K562 (cell line): ENCODE data around the gene ZNF408. TPM values are rescaled to one million over a fixed set of nuclear protein-coding genes. Genes with fewer than 3 reads are reported as not detected.

Source experiments
- CHCHD3 ChIP-seq: fragments of 250-450 bp; sonication (Bioruptor Pico); IDR thresholded peaks from 2 replicates; pipeline ENCODE4 v2.1.2; 2022; ENCODE audit warnings: mild to moderate bottlenecking
- MAFG ChIP-seq: fragments of 450-650 bp; conservative IDR thresholded peaks from 2 replicates; pipeline ENCODE4 v1.6.1; 2016; ENCODE audit warnings: missing genetic modification characterization, missing compliant biosample characterization
- MXI1 ChIP-seq: IDR thresholded peaks from 2 replicates; pipeline ENCODE4 v1.6.1; 2011; ENCODE audit warnings: low read depth, mild to moderate bottlenecking, improper control_type of control experiment, low read length
- TEAD1 ChIP-seq, 2 experiments: fragments of 450-650 bp in 1 of 2; sonication (generic) in 1 of 2; formaldehyde crosslinking; IDR thresholded peaks; 2 replicates each; pipeline versions ENCODE4 v1.4.0 to v1.8.0; 2020 to 2022; ENCODE audit warnings: mild to moderate bottlenecking in 2 of 2, missing genetic modification reagents in 1 of 2
- polyA plus RNA-seq, 8 experiments: library from polyadenylated mRNA; depleted of rRNA in 4 of 8; stranded (reverse) in 5 of 8; unstranded in 3 of 8; fragments of >200 nt; fragmentation: Nextera tagmentation in 2 of 8; fragmentation: Illumina TruSeq in 1 of 8; extraction: Ambion mirVana in 2 of 8; extraction: Trizol in 1 of 8; gene quantifications; 2 replicates each; pipeline versions ENCODE4 v1.2.1 to v1.2.3, GENCODE V29; 2011 to 2014; ENCODE audit warnings: inconsistent platforms in 1 of 8, missing spikeins in 1 of 8
- total RNA-seq, 7 experiments: library from RNA; depleted of rRNA in 6 of 7; stranded (reverse); fragments of >200 nt in 6 of 7; fragmentation: Illumina TruSeq in 2 of 7; extraction: Trizol in 2 of 7; gene quantifications; 2 replicates each; pipeline versions ENCODE4 v1.2.1 to v1.2.3, GENCODE V29; 2011 to 2021; ENCODE audit warnings: low replicate concordance in 1 of 7
- TF ChIP-seq, protein P1 (sequence below): sonication (generic); formaldehyde crosslinking; IDR thresholded peaks from 2 replicates; pipeline ENCODE4 v1.8.0; 2023; ENCODE audit warnings: missing genetic modification reagents, mild to moderate bottlenecking, borderline replicate concordance
- TF ChIP-seq, protein P2 (sequence below): fragments of 250-450 bp; sonication (Bioruptor Pico); IDR thresholded peaks from 2 replicates; pipeline ENCODE4 v1.8.0; 2022; ENCODE audit warnings: inconsistent platforms, mild to moderate bottlenecking, moderate library complexity, borderline replicate concordance
- TF ChIP-seq, protein P3 (sequence below): fragments of 450-650 bp; IDR thresholded peaks from 2 replicates; pipeline ENCODE4 v1.6.1; 2016; ENCODE audit warnings: mild to moderate bottlenecking, moderate library complexity

Gene ZNF408
- total and polyA plus RNA-seq, 9 of the 15 experiments (the other 6 are each of a cell fraction or from before 2014, with no cell fraction given) = 0.15 to 18.4 (median 7.4) TPM

DNA sequence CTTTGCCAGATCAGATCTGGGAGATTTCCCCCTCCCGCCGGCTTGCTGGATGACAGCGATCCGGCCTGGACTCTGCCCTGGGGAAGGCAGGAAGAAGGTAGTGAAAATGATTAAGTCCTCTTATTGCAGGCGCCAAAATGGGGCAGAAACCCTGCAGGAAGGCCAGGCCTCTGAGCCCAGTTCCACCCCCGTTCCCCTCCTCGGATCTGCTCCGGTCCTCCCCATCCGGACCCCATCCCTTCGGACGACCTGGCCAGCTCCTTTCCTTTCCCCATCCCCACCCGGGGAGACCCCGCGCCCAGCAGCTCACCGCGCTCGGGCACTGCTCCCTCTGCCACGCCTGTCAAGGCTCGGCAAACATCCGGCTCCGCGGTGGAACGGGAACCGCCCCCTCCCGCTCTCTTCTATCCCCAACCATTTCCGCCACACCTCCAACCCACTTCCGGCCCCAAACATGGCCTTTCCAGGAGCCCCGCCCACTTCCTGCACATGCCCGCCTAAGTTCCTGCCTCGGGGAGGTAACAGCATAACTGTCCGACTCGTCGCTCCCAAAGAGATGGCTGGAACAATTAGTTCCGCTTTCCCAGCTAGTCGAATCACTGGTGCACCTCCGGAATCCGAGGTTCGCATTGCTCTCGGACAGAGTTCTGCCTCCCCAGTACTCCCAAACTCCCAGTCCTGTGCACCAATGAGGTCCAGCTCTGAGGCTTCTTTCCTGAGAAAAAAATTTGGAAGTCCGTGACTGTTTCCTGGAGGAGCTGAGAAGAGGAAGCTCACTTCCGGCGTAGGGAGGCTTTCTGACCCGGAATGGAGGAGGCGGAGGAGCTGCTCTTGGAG is at the start of gene ZNF408, which contains the start of gene ARHGAP1 (continued):
- TF ChIP-seq, protein P1, sequence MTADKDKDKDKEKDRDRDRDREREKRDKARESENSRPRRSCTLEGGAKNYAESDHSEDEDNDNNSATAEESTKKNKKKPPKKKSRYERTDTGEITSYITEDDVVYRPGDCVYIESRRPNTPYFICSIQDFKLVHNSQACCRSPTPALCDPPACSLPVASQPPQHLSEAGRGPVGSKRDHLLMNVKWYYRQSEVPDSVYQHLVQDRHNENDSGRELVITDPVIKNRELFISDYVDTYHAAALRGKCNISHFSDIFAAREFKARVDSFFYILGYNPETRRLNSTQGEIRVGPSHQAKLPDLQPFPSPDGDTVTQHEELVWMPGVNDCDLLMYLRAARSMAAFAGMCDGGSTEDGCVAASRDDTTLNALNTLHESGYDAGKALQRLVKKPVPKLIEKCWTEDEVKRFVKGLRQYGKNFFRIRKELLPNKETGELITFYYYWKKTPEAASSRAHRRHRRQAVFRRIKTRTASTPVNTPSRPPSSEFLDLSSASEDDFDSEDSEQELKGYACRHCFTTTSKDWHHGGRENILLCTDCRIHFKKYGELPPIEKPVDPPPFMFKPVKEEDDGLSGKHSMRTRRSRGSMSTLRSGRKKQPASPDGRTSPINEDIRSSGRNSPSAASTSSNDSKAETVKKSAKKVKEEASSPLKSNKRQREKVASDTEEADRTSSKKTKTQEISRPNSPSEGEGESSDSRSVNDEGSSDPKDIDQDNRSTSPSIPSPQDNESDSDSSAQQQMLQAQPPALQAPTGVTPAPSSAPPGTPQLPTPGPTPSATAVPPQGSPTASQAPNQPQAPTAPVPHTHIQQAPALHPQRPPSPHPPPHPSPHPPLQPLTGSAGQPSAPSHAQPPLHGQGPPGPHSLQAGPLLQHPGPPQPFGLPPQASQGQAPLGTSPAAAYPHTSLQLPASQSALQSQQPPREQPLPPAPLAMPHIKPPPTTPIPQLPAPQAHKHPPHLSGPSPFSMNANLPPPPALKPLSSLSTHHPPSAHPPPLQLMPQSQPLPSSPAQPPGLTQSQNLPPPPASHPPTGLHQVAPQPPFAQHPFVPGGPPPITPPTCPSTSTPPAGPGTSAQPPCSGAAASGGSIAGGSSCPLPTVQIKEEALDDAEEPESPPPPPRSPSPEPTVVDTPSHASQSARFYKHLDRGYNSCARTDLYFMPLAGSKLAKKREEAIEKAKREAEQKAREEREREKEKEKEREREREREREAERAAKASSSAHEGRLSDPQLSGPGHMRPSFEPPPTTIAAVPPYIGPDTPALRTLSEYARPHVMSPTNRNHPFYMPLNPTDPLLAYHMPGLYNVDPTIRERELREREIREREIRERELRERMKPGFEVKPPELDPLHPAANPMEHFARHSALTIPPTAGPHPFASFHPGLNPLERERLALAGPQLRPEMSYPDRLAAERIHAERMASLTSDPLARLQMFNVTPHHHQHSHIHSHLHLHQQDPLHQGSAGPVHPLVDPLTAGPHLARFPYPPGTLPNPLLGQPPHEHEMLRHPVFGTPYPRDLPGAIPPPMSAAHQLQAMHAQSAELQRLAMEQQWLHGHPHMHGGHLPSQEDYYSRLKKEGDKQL (CRISPR knock-in tag) = no peak
- TF ChIP-seq, protein P2, sequence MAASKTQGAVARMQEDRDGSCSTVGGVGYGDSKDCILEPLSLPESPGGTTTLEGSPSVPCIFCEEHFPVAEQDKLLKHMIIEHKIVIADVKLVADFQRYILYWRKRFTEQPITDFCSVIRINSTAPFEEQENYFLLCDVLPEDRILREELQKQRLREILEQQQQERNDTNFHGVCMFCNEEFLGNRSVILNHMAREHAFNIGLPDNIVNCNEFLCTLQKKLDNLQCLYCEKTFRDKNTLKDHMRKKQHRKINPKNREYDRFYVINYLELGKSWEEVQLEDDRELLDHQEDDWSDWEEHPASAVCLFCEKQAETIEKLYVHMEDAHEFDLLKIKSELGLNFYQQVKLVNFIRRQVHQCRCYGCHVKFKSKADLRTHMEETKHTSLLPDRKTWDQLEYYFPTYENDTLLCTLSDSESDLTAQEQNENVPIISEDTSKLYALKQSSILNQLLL (CRISPR knock-in tag) = no peak
- TF ChIP-seq CHCHD3 (CRISPR knock-in tag) = no peak
- peak; percentile 90; the same call in 1 of the 2 replicates for TF ChIP-seq MXI1
- TF ChIP-seq TEAD1 (CRISPR knock-in tag; IDR thresholded peaks at IDR 0.05) = peak; percentile 87 to 94
- TF ChIP-seq MAFG (tag) = no peak
- TF ChIP-seq, protein P3, sequence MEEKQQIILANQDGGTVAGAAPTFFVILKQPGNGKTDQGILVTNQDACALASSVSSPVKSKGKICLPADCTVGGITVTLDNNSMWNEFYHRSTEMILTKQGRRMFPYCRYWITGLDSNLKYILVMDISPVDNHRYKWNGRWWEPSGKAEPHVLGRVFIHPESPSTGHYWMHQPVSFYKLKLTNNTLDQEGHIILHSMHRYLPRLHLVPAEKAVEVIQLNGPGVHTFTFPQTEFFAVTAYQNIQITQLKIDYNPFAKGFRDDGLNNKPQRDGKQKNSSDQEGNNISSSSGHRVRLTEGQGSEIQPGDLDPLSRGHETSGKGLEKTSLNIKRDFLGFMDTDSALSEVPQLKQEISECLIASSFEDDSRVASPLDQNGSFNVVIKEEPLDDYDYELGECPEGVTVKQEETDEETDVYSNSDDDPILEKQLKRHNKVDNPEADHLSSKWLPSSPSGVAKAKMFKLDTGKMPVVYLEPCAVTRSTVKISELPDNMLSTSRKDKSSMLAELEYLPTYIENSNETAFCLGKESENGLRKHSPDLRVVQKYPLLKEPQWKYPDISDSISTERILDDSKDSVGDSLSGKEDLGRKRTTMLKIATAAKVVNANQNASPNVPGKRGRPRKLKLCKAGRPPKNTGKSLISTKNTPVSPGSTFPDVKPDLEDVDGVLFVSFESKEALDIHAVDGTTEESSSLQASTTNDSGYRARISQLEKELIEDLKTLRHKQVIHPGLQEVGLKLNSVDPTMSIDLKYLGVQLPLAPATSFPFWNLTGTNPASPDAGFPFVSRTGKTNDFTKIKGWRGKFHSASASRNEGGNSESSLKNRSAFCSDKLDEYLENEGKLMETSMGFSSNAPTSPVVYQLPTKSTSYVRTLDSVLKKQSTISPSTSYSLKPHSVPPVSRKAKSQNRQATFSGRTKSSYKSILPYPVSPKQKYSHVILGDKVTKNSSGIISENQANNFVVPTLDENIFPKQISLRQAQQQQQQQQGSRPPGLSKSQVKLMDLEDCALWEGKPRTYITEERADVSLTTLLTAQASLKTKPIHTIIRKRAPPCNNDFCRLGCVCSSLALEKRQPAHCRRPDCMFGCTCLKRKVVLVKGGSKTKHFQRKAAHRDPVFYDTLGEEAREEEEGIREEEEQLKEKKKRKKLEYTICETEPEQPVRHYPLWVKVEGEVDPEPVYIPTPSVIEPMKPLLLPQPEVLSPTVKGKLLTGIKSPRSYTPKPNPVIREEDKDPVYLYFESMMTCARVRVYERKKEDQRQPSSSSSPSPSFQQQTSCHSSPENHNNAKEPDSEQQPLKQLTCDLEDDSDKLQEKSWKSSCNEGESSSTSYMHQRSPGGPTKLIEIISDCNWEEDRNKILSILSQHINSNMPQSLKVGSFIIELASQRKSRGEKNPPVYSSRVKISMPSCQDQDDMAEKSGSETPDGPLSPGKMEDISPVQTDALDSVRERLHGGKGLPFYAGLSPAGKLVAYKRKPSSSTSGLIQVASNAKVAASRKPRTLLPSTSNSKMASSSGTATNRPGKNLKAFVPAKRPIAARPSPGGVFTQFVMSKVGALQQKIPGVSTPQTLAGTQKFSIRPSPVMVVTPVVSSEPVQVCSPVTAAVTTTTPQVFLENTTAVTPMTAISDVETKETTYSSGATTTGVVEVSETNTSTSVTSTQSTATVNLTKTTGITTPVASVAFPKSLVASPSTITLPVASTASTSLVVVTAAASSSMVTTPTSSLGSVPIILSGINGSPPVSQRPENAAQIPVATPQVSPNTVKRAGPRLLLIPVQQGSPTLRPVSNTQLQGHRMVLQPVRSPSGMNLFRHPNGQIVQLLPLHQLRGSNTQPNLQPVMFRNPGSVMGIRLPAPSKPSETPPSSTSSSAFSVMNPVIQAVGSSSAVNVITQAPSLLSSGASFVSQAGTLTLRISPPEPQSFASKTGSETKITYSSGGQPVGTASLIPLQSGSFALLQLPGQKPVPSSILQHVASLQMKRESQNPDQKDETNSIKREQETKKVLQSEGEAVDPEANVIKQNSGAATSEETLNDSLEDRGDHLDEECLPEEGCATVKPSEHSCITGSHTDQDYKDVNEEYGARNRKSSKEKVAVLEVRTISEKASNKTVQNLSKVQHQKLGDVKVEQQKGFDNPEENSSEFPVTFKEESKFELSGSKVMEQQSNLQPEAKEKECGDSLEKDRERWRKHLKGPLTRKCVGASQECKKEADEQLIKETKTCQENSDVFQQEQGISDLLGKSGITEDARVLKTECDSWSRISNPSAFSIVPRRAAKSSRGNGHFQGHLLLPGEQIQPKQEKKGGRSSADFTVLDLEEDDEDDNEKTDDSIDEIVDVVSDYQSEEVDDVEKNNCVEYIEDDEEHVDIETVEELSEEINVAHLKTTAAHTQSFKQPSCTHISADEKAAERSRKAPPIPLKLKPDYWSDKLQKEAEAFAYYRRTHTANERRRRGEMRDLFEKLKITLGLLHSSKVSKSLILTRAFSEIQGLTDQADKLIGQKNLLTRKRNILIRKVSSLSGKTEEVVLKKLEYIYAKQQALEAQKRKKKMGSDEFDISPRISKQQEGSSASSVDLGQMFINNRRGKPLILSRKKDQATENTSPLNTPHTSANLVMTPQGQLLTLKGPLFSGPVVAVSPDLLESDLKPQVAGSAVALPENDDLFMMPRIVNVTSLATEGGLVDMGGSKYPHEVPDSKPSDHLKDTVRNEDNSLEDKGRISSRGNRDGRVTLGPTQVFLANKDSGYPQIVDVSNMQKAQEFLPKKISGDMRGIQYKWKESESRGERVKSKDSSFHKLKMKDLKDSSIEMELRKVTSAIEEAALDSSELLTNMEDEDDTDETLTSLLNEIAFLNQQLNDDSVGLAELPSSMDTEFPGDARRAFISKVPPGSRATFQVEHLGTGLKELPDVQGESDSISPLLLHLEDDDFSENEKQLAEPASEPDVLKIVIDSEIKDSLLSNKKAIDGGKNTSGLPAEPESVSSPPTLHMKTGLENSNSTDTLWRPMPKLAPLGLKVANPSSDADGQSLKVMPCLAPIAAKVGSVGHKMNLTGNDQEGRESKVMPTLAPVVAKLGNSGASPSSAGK = no peak
